Body of pancreas (tissue), 4 donors: ENCODE measurements around the gene CTIF.

Experiments used
- POLR2A ChIP-seq, 3 donors: fragments of 450-650 bp; IDR thresholded peaks; one replicate each; pipeline ENCODE4 v1.6.1; 2016; ENCODE audit warnings: antibody characterized with exemption in 3 of 3, mild to moderate bottlenecking in 2 of 3
- TF ChIP-seq, protein P1 (sequence below), 7 experiments: fragments of 450-650 bp in 4 of 7; fragments of 200-600 bp in 3 of 7; sonication (generic) in 3 of 7; IDR thresholded peaks; one replicate each; pipeline ENCODE4 v1.5.1; 2016 to 2019; ENCODE audit warnings: antibody characterized with exemption in 7 of 7

DNA sequence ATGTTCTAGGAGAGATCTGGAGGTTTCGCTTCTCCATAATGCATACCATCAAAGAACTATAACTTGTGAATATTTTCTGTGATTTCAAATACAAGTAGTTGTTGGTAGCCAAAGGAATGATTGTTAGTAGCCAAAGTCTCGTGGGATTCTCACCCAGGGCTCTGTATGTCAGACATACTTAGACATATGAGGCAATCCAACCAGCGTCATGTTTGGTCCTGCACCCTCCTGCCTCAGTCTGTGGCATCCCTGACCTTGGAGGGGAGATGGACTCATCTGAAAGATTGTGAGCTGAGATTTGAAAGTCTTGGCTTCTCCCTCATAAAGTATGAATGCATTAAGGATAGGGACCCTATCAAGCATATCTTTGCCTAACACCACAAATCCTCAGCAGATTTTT lies 81.2 kb downstream of the CTIF start:
- TF ChIP-seq POLR2A (IDR thresholded peaks at IDR 0.05): no peak
- TF ChIP-seq, protein P1, sequence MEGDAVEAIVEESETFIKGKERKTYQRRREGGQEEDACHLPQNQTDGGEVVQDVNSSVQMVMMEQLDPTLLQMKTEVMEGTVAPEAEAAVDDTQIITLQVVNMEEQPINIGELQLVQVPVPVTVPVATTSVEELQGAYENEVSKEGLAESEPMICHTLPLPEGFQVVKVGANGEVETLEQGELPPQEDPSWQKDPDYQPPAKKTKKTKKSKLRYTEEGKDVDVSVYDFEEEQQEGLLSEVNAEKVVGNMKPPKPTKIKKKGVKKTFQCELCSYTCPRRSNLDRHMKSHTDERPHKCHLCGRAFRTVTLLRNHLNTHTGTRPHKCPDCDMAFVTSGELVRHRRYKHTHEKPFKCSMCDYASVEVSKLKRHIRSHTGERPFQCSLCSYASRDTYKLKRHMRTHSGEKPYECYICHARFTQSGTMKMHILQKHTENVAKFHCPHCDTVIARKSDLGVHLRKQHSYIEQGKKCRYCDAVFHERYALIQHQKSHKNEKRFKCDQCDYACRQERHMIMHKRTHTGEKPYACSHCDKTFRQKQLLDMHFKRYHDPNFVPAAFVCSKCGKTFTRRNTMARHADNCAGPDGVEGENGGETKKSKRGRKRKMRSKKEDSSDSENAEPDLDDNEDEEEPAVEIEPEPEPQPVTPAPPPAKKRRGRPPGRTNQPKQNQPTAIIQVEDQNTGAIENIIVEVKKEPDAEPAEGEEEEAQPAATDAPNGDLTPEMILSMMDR (IDR thresholded peaks at IDR 0.05): no peak
